ENCODE measurements around the gene CARHSP1. TPM values are rescaled to one million over a fixed set of nuclear protein-coding genes. Genes with fewer than 3 reads are reported as not detected.

CARHSP1 gene
- total RNA-seq, 1 experiment from 2014 or later: 208 TPM

- H3K9me3 ChIP-seq: no peaks in the 10 kb centered on the region
- H3K4me3 ChIP-seq: no peak overlapping the region
- H3K27me3 ChIP-seq: no peaks in the 10 kb centered on the region
- peaks cover 90% of the 10 kb centered on the region for H3K36me3 ChIP-seq
- no peak for DNase-seq
Observed at GRCh38 chr16:8899709-8900317, 31.0 kb upstream of the CARHSP1 start.

GRCh38 chr16:8898660-8899318 is 30.0 kb upstream of the CARHSP1 start:
- DNase-seq: no peak
- no peak overlapping the region for H3K4me3 ChIP-seq
- peaks cover 91% of the 10 kb centered on the region for H3K36me3 ChIP-seq
- no peaks in the 10 kb centered on the region for H3K9me3 ChIP-seq
- no peaks in the 10 kb centered on the region for H3K27me3 ChIP-seq

- Histone ChIP-seq H3K27me3 (no peaks in the 10 kb centered on the region), H3K4me3 (no peak overlapping the region), H3K9me3 (no peaks in the 10 kb centered on the region), H3K36me3 (peaks cover 88% of the 10 kb centered on the region)
- no peak for DNase-seq
Observed at GRCh38 chr16:8894736-8895334, 26.0 kb upstream of the CARHSP1 start.

GRCh38 chr16:8893976-8894690 is 25.3 kb upstream of the CARHSP1 start:
- no peak for DNase-seq
- Histone ChIP-seq H3K27me3 (no peaks in the 10 kb centered on the region), H3K36me3 (peaks cover 87% of the 10 kb centered on the region)

GRCh38 chr16:8893426-8893825 is 24.6 kb upstream of the CARHSP1 start:
- no peak for DNase-seq
- Histone ChIP-seq H3K36me3 (peaks cover 87% of the 10 kb centered on the region), H3K4me3 (no peak overlapping the region), H3K27me3 (no peaks in the 10 kb centered on the region), H3K9me3 (no peaks in the 10 kb centered on the region)

More at GRCh38 chr16:8893976-8894690, 25.3 kb upstream of the CARHSP1 start:
- H3K4me3 ChIP-seq: no peak overlapping the region
- no peaks in the 10 kb centered on the region for H3K9me3 ChIP-seq

- Histone ChIP-seq H3K27me3 (no peaks in the 10 kb centered on the region), H3K9me3 (no peaks in the 10 kb centered on the region), H3K4me3 (no peak overlapping the region), H3K36me3 (peaks cover 90% of the 10 kb centered on the region)
- DNase-seq: no peak
Observed at GRCh38 chr16:8892101-8892575, 23.3 kb upstream of the CARHSP1 start.

GRCh38 chr16:8890549-8890921 is 21.7 kb upstream of the CARHSP1 start:
- DNase-seq: no peak
- Histone ChIP-seq H3K9me3 (no peaks in the 10 kb centered on the region), H3K36me3 (peaks cover 82% of the 10 kb centered on the region), H3K4me3 (no peak overlapping the region), H3K27me3 (no peaks in the 10 kb centered on the region)

GRCh38 chr16:8889893-8890548 is 21.2 kb upstream of the CARHSP1 start:
- peaks cover 76% of the 10 kb centered on the region for H3K36me3 ChIP-seq
- H3K27me3 ChIP-seq: no peaks in the 10 kb centered on the region
- no peak for DNase-seq
- no peak overlapping the region for H3K4me3 ChIP-seq
- no peaks in the 10 kb centered on the region for H3K9me3 ChIP-seq

GRCh38 chr16:8888951-8889892 is 20.4 kb upstream of the CARHSP1 start:
- peaks cover 68% of the 10 kb centered on the region for H3K36me3 ChIP-seq
- no peak overlapping the region for H3K4me3 ChIP-seq
- H3K27me3 ChIP-seq: no peaks in the 10 kb centered on the region
- no peaks in the 10 kb centered on the region for H3K9me3 ChIP-seq
- no peak for DNase-seq

- H3K27me3 ChIP-seq: no peaks in the 10 kb centered on the region
- no peaks in the 10 kb centered on the region for H3K9me3 ChIP-seq
- H3K36me3 ChIP-seq: peaks cover 57% of the 10 kb centered on the region
- peak; percentile 55 for DNase-seq
- H3K4me3 ChIP-seq: no peak overlapping the region
Observed at GRCh38 chr16:8887952-8888560, 19.2 kb upstream of the CARHSP1 start.

GRCh38 chr16:8887431-8887765 is 18.6 kb upstream of the CARHSP1 start:
- H3K4me3 ChIP-seq: no peak overlapping the region
- peaks cover 53% of the 10 kb centered on the region for H3K36me3 ChIP-seq
- no peaks in the 10 kb centered on the region for H3K9me3 ChIP-seq
- H3K27me3 ChIP-seq: no peaks in the 10 kb centered on the region
- DNase-seq: no peak

GRCh38 chr16:8886593-8887430 is 18.0 kb upstream of the CARHSP1 start:
- Histone ChIP-seq H3K9me3 (no peaks in the 10 kb centered on the region), H3K27me3 (no peaks in the 10 kb centered on the region), H3K4me3 (no peak overlapping the region), H3K36me3 (peaks cover 49% of the 10 kb centered on the region)
- no peak for DNase-seq

GRCh38 chr16:8885674-8886592 is 17.1 kb upstream of the CARHSP1 start:
- H3K36me3 ChIP-seq: peaks cover 40% of the 10 kb centered on the region
- H3K4me3 ChIP-seq: no peak overlapping the region
- no peaks in the 10 kb centered on the region for H3K9me3 ChIP-seq
- no peaks in the 10 kb centered on the region for H3K27me3 ChIP-seq
- DNase-seq: peak; percentile 49

Data from MG63 (cell line).